GM19238 (cell line): ENCODE results near the gene PNRC2.
A peak's percentile ranks its signal among the peaks of the same experiment; 100 is the strongest.

Source experiments
- DNase-seq: peaks from one replicate; pipeline ENCODE4 v3.0.0; 2011; ENCODE audit warnings: low spot score; ENCODE audit not compliant: insufficient read length

PNRC2 gene

DNA sequence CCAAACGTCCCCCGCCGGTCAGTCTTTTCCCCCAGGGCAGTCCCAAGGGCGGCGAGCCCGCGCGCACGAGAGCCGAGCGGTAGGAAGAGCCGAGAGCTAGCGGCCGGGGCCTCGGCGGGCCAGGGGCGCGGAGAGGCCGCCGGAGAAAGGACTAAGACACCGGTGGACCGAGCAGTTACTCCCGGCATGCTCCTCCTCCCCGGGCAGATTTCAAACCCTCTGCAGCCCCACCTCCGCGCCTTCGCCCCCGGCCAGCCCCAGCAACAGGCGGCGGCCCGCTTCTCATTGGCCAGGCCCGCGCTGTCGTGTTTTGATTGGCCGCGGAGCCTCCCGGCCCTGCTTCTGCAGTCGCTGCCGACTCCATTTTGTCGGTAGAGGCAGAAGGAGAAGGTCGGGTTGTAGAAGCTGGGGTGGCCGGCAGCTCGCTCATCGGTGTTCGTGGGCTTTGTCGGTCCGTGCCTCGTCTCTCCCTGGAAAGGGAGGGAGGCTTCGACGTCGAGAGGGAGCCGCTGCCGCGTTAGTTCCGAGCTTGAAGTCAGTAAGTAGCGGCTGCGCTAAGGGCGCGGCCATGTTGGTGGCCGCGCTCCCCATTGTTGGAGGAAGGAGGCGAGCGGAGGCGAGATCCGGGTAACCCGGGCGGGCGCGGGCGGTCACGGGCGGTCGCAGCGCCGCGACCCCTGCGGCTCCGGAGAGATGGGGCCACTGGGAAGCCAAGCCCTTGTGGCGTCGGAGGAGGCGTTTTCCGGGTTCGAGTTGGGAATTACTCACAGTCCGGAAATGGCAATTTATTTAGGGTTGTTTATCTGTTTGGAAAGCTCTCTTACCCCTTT, at the start of gene PNRC2:
Gene PNRC2 (plus strand): TSS at position 368 of the 830 bp plus-strand sequence. CDS start 1,630 bp downstream, outside the sequence.
- DNase-seq, result peak; percentile 93

GRCh38 chr1:23910144-23910543, 49.5 kb upstream of the PNRC2 start:
- no peak for DNase-seq

GRCh38 chr1:23910553-23911246, 48.9 kb upstream of the PNRC2 start:
- DNase-seq, result no peak

GRCh38 chr1:23911921-23912320, 47.7 kb upstream of the PNRC2 start:
- DNase-seq, result no peak

- DNase-seq, result no peak
Measured at GRCh38 chr1:23913212-23913880, 46.3 kb upstream of the PNRC2 start, which contains the start of gene CNR2. Gene CNR2, minus strand, starts transcription at chr1:23913362. Its CDS starts 37,745 bp downstream, at chr1:23875617.

GRCh38 chr1:23914921-23915320, 44.7 kb upstream of the PNRC2 start:
- no peak for DNase-seq

DNA sequence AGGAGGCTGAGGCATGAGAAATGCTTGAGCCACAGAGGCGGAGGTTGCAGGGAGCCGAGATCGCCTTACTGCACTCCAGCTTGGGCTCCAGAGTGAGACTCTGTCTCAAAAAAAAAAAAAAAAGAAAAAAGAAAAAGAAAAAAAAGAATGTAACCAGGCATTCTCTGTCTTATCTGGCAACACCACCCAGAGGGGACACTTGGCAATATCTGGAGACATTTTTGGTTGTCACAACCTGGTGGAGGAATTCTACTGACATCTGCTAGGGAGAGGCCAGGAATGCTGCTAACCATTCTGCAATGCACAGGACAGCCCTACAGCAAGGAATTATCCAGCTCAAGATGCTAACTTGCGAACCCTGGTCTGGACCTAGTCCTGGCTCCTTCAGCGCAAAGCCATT, 44.2 kb upstream of the PNRC2 start:
- no peak for DNase-seq

DNA sequence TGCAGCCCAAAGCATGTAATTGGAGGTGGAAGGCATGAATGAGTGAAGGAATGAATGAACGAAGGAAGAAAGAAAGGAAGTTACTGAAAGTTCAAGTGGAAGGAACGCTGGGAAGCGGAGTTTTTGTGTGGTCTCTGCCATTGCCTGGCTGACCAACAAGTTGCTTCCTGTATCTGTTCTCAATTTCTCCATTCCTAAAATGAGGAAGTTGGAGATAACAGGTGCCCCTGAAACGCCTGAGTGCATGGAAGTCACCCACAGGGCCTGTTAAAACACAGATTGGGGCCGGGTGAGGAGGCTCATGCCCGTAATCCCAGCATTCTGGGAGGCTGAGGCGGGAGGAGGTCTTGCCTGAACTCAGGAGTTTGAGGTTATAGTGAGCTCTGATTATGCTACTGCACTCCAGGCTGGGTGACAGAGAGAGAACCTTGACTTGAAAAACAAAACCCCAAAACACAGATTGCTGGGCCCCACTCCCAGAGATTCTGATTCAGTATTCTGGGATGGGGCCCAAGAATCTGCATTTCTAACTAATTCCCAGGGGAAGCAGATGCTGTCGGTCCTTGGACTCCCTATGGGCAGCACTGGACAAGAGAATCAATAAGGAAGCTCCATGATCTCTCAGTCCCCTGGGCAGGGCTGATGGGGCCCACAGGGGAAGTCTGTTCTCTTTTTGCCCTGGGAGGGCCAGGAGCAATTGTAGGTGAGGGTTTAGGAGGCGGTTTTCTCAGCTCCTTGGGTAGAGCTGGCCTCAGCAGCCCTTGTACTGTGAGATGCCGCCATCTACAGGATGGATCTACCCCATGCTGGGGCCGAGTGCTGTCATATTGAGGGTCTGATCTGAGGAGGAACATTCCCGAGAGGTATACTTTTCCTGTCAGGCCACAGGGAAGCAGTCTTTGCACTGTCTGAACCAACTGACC, 43.2 kb upstream of the PNRC2 start:
- peak; percentile 70 for DNase-seq

- DNase-seq, result no peak
Measured at GRCh38 chr1:23922321-23922943, 37.2 kb upstream of the PNRC2 start.

DNA sequence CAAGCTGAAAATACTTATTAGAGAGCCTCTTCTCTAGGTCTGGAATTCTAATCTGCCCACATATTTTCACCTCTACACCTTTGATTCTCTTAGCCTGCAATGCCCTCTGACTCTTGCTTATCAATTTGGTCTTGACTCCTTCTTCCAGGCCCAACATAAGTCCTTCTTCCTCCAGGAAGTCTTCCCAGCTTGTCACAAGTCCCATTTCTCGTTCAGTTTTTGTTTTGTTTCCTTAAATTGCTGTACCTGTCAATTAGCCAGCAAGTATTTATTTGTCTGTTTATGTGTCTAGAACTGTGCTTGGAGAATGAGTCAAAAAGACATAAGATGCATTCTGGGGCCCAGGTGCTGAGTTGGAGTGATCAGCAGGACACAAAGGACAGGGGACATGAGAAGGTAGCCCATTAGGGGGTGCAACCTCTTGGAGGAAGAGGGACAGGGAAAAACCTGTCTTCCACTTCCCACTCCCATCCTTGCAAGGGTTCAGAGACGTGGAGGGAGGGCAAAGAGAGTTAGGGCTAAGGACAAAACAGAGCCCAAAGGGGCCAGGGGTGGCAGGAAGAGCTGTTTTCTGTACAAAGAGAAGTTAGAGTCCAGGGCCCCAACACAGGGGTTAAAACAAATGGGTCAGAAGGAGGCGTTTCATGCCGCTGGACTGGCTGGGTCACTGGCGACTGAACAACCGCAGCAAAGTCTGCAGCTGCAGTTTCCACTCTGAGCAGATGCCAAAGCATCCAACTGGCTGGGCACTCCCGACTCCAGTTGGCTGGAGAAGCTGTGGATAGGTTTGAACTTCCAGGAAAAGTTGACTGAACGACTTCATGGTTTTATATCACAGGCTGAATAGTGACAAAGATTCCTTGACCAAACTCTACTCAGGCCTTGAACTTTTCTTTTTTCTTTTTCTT, 35.8 kb upstream of the PNRC2 start:
- DNase-seq, result no peak

DNA sequence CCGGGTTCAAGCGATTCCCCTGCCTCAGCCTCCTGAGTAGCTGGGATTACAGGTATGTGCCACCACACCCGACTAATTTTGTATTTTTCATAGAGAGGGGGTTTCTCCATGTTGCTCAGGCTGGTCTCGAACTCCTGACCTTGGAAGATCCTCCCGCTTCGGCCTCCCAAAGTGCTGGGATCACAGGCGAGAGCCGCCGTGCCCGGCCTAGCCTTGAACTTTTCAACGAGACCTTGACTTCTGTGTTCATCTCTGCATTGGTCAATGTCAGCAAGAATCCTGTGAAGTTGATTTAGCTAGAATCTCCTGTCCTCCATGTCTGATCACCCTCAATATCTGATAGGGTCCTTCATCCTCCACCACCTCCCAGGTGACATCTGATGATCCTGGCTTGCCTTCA, 35.0 kb upstream of the PNRC2 start:
- no peak for DNase-seq

DNA sequence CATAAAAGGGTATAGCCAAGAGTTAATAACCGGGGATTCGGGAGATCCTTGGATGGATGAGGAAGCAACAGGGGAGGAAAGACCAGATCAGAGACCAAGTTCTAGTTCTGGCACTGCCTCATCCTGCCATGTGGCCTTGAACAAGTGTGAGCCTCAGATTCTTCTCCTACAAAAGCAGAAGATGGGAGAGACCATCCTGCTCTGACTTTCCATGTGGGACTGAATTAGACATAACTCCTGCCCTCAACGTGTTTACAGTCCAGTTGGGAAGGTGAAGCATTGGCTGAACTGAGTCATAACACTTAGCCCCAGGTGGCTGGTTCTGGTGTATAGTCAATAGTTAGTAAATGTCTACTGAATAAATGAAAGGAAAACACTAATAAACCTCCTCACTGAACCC, 34.3 kb upstream of the PNRC2 start:
- DNase-seq, result no peak

DNA sequence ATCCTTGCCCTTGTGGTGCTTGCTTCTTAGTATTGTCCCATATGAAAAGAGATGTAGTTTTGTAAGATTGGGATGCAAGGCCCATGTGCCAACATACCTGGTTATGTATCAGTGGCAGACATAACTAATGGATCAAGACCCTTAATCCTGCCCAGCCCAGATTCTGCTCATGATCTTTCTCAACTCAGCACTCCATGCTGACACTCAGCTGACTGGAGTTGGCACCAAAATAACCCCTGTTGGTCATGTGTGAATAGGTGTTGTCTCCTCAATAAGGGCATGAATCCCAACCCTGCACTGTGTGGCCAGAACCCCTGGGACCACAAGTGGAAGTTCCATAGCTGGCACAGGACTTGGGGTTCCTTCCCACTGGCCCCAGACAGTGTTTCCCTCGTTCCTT, 32.5 kb upstream of the PNRC2 start:
- no peak for DNase-seq

DNA sequence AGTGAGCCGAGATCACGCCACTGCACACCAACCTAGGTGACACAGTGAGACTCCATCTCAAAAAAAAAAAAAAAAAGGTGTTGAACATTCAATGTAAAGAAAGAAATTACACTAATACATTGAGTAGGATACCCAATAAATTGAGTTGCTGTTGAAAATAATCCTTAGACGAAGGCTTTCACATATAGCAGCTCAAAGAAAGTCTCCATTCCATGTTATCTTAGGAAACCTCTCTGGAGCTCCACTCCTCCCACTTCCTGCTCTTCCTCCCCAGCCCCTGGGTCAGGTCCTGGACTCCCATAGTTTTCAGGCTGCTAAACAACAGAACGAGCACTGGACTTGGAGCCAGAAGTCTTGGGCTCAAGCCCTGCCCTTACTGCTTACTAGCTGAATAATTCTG, 30.8 kb upstream of the PNRC2 start:
- DNase-seq, result no peak

GRCh38 chr1:23930270-23930669, 29.4 kb upstream of the PNRC2 start:
- DNase-seq, result no peak

GRCh38 chr1:23930861-23931490, 28.7 kb upstream of the PNRC2 start:
- no peak for DNase-seq

DNA sequence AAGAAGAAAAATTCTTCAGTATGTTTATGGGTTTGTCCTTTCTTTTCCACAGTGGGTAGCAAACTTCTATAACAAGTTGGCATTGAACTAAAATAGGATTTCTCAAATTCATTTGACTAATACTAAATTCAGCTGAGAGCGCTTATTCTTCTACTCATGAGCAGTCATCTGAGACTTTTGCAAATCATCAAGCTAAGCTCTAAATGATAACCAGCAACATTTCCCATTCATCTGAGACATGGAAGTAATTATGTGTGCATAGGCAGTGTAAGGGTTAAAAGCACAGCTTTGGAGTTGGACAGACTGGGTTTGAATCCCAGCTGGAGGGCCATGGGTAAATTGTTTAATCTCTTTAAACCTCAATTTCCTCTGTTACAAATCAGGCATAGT, 28.1 kb upstream of the PNRC2 start:
- DNase-seq, result no peak

DNA sequence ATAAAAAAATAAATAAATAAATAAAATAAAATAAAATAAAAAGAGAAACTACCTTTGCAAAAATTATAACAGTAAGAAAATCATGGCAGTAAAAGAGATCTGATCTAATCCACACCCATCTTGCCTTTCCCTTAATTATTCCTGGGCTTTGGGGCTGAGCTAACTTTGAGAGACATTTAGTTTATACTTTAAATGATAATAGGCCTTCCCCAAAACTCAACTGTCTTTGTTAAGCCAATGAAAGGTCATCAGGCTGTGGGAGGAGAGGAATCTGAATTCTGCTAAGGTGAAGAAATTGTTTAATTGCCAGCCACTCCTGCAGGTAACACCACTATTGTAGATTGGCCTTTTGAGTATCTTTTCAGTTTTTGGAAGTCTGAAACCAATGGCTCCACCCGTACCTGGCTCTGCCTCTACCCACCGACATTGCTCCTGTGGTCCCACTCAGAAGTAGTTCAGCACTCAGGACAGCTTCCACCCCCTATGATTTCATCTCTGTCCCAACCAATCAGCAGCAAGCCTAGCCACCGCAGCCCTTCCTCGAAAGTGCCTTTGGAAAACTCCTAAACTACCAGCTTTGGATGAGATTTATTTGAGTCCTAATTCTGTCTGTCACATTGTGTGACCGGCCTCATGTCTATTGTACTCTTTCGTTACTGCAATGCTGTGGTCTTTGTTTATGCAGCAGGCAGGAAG, 23.0 kb upstream of the PNRC2 start:
- no peak for DNase-seq

DNA sequence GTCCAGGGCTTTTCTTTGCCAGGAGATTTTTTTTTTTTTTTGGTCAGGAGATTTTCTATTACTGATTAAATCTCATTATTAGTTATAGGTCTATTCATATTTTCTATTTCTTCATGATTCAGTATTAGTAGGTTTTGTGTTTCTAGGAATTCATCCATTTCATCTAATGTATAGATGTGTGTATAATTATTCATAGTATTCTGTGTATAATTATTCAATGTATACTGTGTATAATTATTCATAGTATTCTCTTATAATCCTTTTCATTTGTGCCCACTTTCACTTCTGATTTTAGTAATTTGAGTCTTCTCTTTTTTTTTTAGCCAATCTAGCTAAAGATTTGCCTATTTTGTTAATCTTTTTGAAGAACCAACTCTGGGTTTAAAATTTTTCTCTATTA, 12.3 kb upstream of the PNRC2 start:
- DNase-seq, result no peak
